ENCODE results near the gene EDNRA. TPM values are rescaled to one million over a fixed set of nuclear protein-coding genes. Genes with fewer than 3 reads are reported as not detected.

Gene EDNRA
- total RNA-seq, 3 donors from 2014 or later (not counting 1 experiment from before 2014, with no cell fraction given) = not detected

GRCh38 chr4:147480502-147480890 is 401 bp upstream of the EDNRA start:
- no peaks in the 10 kb centered on the region for H3K4me1 Mint-ChIP-seq
- TF ChIP-seq CTCF (IDR thresholded peaks at IDR 0.05) = no peak
- no peak overlapping the region for H3K27ac Mint-ChIP-seq
- ATAC-seq (no peak), DNase-seq (no peak)
- Histone ChIP-seq H3K4me3 (ENCODE audit: low read length) (no peak overlapping the region), H3K27ac (ENCODE audit: low read length) (no peak overlapping the region), H3K9me3 (ENCODE audit: control insufficient read depth, insufficient read depth, low read length) (no peaks in the 10 kb centered on the region), H3K36me3 (ENCODE audit: control insufficient read depth, insufficient read depth, low read length) (no peaks in the 10 kb centered on the region), H3K27me3 (ENCODE audit: control insufficient read depth, insufficient read depth, low read length) (peaks cover 11% of the 10 kb centered on the region), H3K4me1 (ENCODE audit: control insufficient read depth, insufficient read depth, low read length) (no peaks in the 10 kb centered on the region)
- WGBS (ENCODE audit: insufficient coverage) = 82% methylated on average over 11 of the region's 11 CpGs
- peaks cover 17 to 34% of the 10 kb centered on the region in 2 donors for H3K27me3 Mint-ChIP-seq (ENCODE audit: low read depth in 2 of 2)
- H3K4me3 Mint-ChIP-seq = no peak overlapping the region
- H3K9me3 Mint-ChIP-seq = peaks cover 0 to 2% of the 10 kb centered on the region in 2 donors
- H3K36me3 Mint-ChIP-seq = no peaks in the 10 kb centered on the region
- intact Hi-C loops (cut with micrococcal nuclease) = no loop called here

GRCh38 chr4:147481577-147482109 is 746 bp downstream of the EDNRA start:
- ATAC-seq = no peak
- intact Hi-C loops (cut with micrococcal nuclease) = no loop called here
- H3K4me3 Mint-ChIP-seq = no peak overlapping the region

GRCh38 chr4:147482281-147482680 is 1.4 kb downstream of the EDNRA start:
- Mint-ChIP-seq H3K36me3 (no peaks in the 10 kb centered on the region), H3K9me3 (peaks cover 0 to 2% of the 10 kb centered on the region in 2 donors), H3K4me3 (no peak overlapping the region), H3K4me1 (no peaks in the 10 kb centered on the region), H3K27ac (no peak overlapping the region), H3K27me3 (ENCODE audit: low read depth in 2 of 2) (peaks cover 16 to 34% of the 10 kb centered on the region in 2 donors)
- TF ChIP-seq CTCF (IDR thresholded peaks at IDR 0.05) = no peak
- 85% methylated on average over 1 of the region's 2 CpGs for WGBS (ENCODE audit: insufficient coverage)
- intact Hi-C loops (cut with micrococcal nuclease) = no loop called here
- H3K27ac ChIP-seq (ENCODE audit: low read length) = no peak overlapping the region
- H3K4me1 ChIP-seq (ENCODE audit: control insufficient read depth, insufficient read depth, low read length) = no peaks in the 10 kb centered on the region
- DNase-seq = no peak
- peaks cover 11% of the 10 kb centered on the region for H3K27me3 ChIP-seq (ENCODE audit: control insufficient read depth, insufficient read depth, low read length)
- H3K9me3 ChIP-seq (ENCODE audit: control insufficient read depth, insufficient read depth, low read length) = no peaks in the 10 kb centered on the region
- ATAC-seq = no peak
- H3K4me3 ChIP-seq (ENCODE audit: low read length) = no peak overlapping the region
- H3K36me3 ChIP-seq (ENCODE audit: control insufficient read depth, insufficient read depth, low read length) = no peaks in the 10 kb centered on the region

More at GRCh38 chr4:147481577-147482109, 746 bp downstream of the EDNRA start:
- H3K27ac ChIP-seq (ENCODE audit: low read length) = no peak overlapping the region
- Mint-ChIP-seq H3K4me1 (no peaks in the 10 kb centered on the region), H3K36me3 (no peaks in the 10 kb centered on the region), H3K27ac (no peak overlapping the region), H3K27me3 (ENCODE audit: low read depth in 2 of 2) (peaks cover 17 to 34% of the 10 kb centered on the region in 2 donors), H3K9me3 (peaks cover 0 to 2% of the 10 kb centered on the region in 2 donors)
- H3K9me3 ChIP-seq (ENCODE audit: control insufficient read depth, insufficient read depth, low read length) = no peaks in the 10 kb centered on the region
- TF ChIP-seq CTCF (IDR thresholded peaks at IDR 0.05) = no peak
- DNase-seq = no peak
- H3K4me3 ChIP-seq (ENCODE audit: low read length) = no peak overlapping the region
- no peaks in the 10 kb centered on the region for H3K4me1 ChIP-seq (ENCODE audit: control insufficient read depth, insufficient read depth, low read length)
- no peaks in the 10 kb centered on the region for H3K36me3 ChIP-seq (ENCODE audit: control insufficient read depth, insufficient read depth, low read length)
- peaks cover 11% of the 10 kb centered on the region for H3K27me3 ChIP-seq (ENCODE audit: control insufficient read depth, insufficient read depth, low read length)
- WGBS (ENCODE audit: insufficient coverage) = 10% methylated on average over 11 of the region's 13 CpGs

GRCh38 chr4:147485167-147485566 is 4.3 kb downstream of the EDNRA start:
- Histone ChIP-seq H3K4me1 (ENCODE audit: control insufficient read depth, insufficient read depth, low read length) (no peaks in the 10 kb centered on the region), H3K36me3 (ENCODE audit: control insufficient read depth, insufficient read depth, low read length) (no peaks in the 10 kb centered on the region), H3K27me3 (ENCODE audit: control insufficient read depth, insufficient read depth, low read length) (peaks cover 11% of the 10 kb centered on the region), H3K27ac (ENCODE audit: low read length) (no peak overlapping the region), H3K9me3 (ENCODE audit: control insufficient read depth, insufficient read depth, low read length) (no peaks in the 10 kb centered on the region), H3K4me3 (ENCODE audit: low read length) (no peak overlapping the region)
- Mint-ChIP-seq H3K27ac (no peak overlapping the region), H3K27me3 (ENCODE audit: low read depth in 2 of 2) (peaks cover 7 to 19% of the 10 kb centered on the region in 2 donors), H3K4me3 (no peak overlapping the region), H3K9me3 (peaks cover 0 to 2% of the 10 kb centered on the region in 2 donors), H3K4me1 (no peaks in the 10 kb centered on the region), H3K36me3 (no peaks in the 10 kb centered on the region)
- no peak for DNase-seq
- TF ChIP-seq CTCF (IDR thresholded peaks at IDR 0.05) = no peak
- intact Hi-C loops (cut with micrococcal nuclease) = no loop called here
- no peak for ATAC-seq
- 85% methylated on average over 2 of the region's 2 CpGs for WGBS (ENCODE audit: insufficient coverage)

Data from natural killer cell (primary cell).